Measurements from ENCODE around the gene PDIA6.
"Not testable (repeated sequence)": the region's sequence is repeated elsewhere in the genome, so short reads cannot be mapped to it uniquely, and the experiment has no call there.

DNA sequence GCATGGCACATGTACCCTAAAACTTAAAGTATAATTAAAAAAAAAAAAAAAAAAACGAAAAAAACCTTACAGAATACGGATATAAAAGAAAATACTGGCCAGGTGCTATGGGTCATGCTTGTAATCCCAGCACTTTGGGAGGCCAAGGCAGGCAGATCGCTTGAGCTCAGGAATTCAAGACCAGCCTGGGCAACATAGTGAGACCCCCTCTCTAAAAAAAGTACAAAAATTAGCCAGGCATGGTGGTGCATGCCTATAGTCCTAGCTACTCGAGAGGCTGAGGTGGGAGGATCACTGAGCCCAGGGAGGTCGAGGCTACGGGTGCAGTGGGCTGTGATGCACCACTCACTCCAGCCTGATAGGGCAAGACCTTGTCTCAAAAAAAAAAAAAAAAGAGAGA, 6.6 kb downstream of the PDIA6 start:
- not testable (repeated sequence) for TF ChIP-seq POLR2A (IDR thresholded peaks at IDR 0.05)
- TF ChIP-seq, protein P1, sequence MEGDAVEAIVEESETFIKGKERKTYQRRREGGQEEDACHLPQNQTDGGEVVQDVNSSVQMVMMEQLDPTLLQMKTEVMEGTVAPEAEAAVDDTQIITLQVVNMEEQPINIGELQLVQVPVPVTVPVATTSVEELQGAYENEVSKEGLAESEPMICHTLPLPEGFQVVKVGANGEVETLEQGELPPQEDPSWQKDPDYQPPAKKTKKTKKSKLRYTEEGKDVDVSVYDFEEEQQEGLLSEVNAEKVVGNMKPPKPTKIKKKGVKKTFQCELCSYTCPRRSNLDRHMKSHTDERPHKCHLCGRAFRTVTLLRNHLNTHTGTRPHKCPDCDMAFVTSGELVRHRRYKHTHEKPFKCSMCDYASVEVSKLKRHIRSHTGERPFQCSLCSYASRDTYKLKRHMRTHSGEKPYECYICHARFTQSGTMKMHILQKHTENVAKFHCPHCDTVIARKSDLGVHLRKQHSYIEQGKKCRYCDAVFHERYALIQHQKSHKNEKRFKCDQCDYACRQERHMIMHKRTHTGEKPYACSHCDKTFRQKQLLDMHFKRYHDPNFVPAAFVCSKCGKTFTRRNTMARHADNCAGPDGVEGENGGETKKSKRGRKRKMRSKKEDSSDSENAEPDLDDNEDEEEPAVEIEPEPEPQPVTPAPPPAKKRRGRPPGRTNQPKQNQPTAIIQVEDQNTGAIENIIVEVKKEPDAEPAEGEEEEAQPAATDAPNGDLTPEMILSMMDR (IDR thresholded peaks at IDR 0.05), result not testable (repeated sequence)

All from Peyer's patch (tissue), 4 donors.